SH-SY5Y (cell line): ENCODE data around the gene PHC2.

ENCODE experiments used
- GATA2 ChIP-seq: IDR thresholded peaks from 2 replicates; pipeline ENCODE4 v1.6.1; 2011; ENCODE audit warnings: mild to moderate bottlenecking, low read depth, low read length
- GATA3 ChIP-seq: IDR thresholded peaks from 2 replicates; pipeline ENCODE4 v1.6.1; 2011; ENCODE audit warnings: low read depth, mild to moderate bottlenecking, low read length, moderate library complexity

Gene PHC2

GRCh38 chr1:33286451-33287185 is 144.3 kb downstream of the PHC2 start:
- TF ChIP-seq GATA3: no peak
- no peak for TF ChIP-seq GATA2

- TF ChIP-seq GATA3 (no peak), GATA2 (no peak)
Measured at GRCh38 chr1:33284049-33284448, 146.8 kb downstream of the PHC2 start.

- no peak for TF ChIP-seq GATA3
- TF ChIP-seq GATA2: no peak
Measured at GRCh38 chr1:33282791-33283190, 148.1 kb downstream of the PHC2 start.

GRCh38 chr1:33281554-33282303 is 149.2 kb downstream of the PHC2 start:
- TF ChIP-seq GATA3: no peak
- no peak for TF ChIP-seq GATA2

- TF ChIP-seq GATA2: no peak
Measured at GRCh38 chr1:33280091-33280661, 150.7 kb downstream of the PHC2 start.

GRCh38 chr1:33277488-33278084 is 153.3 kb downstream of the PHC2 start:
- TF ChIP-seq GATA2: no peak
- no peak for TF ChIP-seq GATA3

- no peak for TF ChIP-seq GATA3
- no peak for TF ChIP-seq GATA2
Measured at GRCh38 chr1:33276573-33277298, 154.2 kb downstream of the PHC2 start.

GRCh38 chr1:33275706-33276572 is 155.0 kb downstream of the PHC2 start:
- no peak for TF ChIP-seq GATA3
- no peak for TF ChIP-seq GATA2

- no peak for TF ChIP-seq GATA2
- TF ChIP-seq GATA3: no peak
Measured at GRCh38 chr1:33275195-33275594, 155.7 kb downstream of the PHC2 start.

GRCh38 chr1:33274446-33274845 is 156.4 kb downstream of the PHC2 start:
- TF ChIP-seq GATA3 (no peak), GATA2 (no peak)

GRCh38 chr1:33273961-33274371 is 156.9 kb downstream of the PHC2 start:
- no peak for TF ChIP-seq GATA2
- TF ChIP-seq GATA3: no peak
